SJSA1 (cell line): Measurements from ENCODE around the gene ZFHX3. TPM values are rescaled to one million over a fixed set of nuclear protein-coding genes. Genes with fewer than 3 reads are reported as not detected.

Experiments
- DNase-seq, 2 experiments: peaks; one replicate each; pipeline ENCODE4 v3.0.0-alpha.2; 2015 to 2020; ENCODE audit warnings: low spot score in 2 of 2, low read depth in 1 of 2
- H3K27ac ChIP-seq: fragments of 250-450 bp; sonication (Bioruptor Pico); 2 replicates; pipeline ENCODE4 v1.5.1; 2020; ENCODE audit warnings: mild to moderate bottlenecking, moderate library complexity
- H3K27me3 ChIP-seq: fragments of 250-450 bp; sonication (Bioruptor Pico); replicated peaks from 2 replicates; pipeline ENCODE4 v1.5.1; 2020; ENCODE audit warnings: mild to moderate bottlenecking, moderate library complexity
- H3K36me3 ChIP-seq: fragments of 250-450 bp; sonication (Bioruptor Pico); 2 replicates; pipeline ENCODE4 v1.5.1; 2020; ENCODE audit warnings: mild to moderate bottlenecking
- H3K4me1 ChIP-seq: fragments of 250-450 bp; sonication (Bioruptor Pico); replicated peaks from 2 replicates; pipeline ENCODE4 v1.6.1; 2021; ENCODE audit warnings: mild to moderate bottlenecking
- H3K4me3 ChIP-seq: fragments of 250-450 bp; sonication (Bioruptor Pico); 2 replicates; pipeline ENCODE4 v1.5.1; 2020; ENCODE audit warnings: mild to moderate bottlenecking
- H3K9me3 ChIP-seq: fragments of 250-450 bp; sonication (Bioruptor Pico); replicated peaks from 2 replicates; pipeline ENCODE4 v1.5.1; 2020; ENCODE audit warnings: mild to moderate bottlenecking
- total RNA-seq: library from RNA; depleted of rRNA; stranded (reverse); fragments of >200 nt; shearing (Covaris generic); gene quantifications from 2 replicates; pipeline ENCODE4 v1.2.3, GENCODE V29; 2014

Gene ZFHX3
- total RNA-seq, 1 experiment from 2014 or later, result 2.3 TPM

GRCh38 chr16:73047221-73047535 is 750 bp downstream of the ZFHX3 start:
- Histone ChIP-seq H3K4me1 (peaks cover 63% of the 10 kb centered on the region), H3K4me3 (peak overlapping the region; percentile 73), H3K27ac (peak overlapping the region; percentile 87), H3K9me3 (no peaks in the 10 kb centered on the region), H3K36me3 (0 out of 2 replicates have a peak, but pooled peaks cover 2% of the 10 kb centered on the region), H3K27me3 (no peaks in the 10 kb centered on the region)
- peak in 1 of 2 experiments; percentile 74 for DNase-seq

GRCh38 chr16:73046849-73047214 is 1.1 kb downstream of the ZFHX3 start:
- peak overlapping the region; percentile 73; the same call in 1 of the 2 replicates for H3K4me3 ChIP-seq
- 0 out of 2 replicates have a peak, but pooled peaks cover 3% of the 10 kb centered on the region for H3K36me3 ChIP-seq
- H3K9me3 ChIP-seq, result no peaks in the 10 kb centered on the region
- peaks cover 59% of the 10 kb centered on the region for H3K4me1 ChIP-seq
- H3K27ac ChIP-seq, result peak overlapping the region; percentile 32; the same call in 1 of the 2 replicates
- no peak for DNase-seq
- no peaks in the 10 kb centered on the region for H3K27me3 ChIP-seq

- DNase-seq, result no peak
- Histone ChIP-seq H3K36me3 (0 out of 2 replicates have a peak, but pooled peaks cover 3% of the 10 kb centered on the region), H3K4me3 (no peak overlapping the region), H3K27me3 (no peaks in the 10 kb centered on the region), H3K27ac (no peak overlapping the region), H3K9me3 (no peaks in the 10 kb centered on the region), H3K4me1 (peaks cover 54% of the 10 kb centered on the region)
Measured at GRCh38 chr16:73046202-73046848, 1.6 kb downstream of the ZFHX3 start.

- no peak overlapping the region for H3K4me3 ChIP-seq
Measured at GRCh38 chr16:73043828-73044467, 4.0 kb downstream of the ZFHX3 start.

GRCh38 chr16:73042807-73043206 is 5.1 kb downstream of the ZFHX3 start:
- no peak overlapping the region for H3K27ac ChIP-seq
- no peaks in the 10 kb centered on the region for H3K9me3 ChIP-seq

More at GRCh38 chr16:73043828-73044467, 4.0 kb downstream of the ZFHX3 start:
- Histone ChIP-seq H3K27me3 (no peaks in the 10 kb centered on the region), H3K27ac (no peak overlapping the region), H3K4me1 (peaks cover 39% of the 10 kb centered on the region), H3K36me3 (peaks cover 3% of the 10 kb centered on the region; the same call in 1 of the 2 replicates), H3K9me3 (no peaks in the 10 kb centered on the region)
- no peak for DNase-seq

GRCh38 chr16:73041676-73042075 is 6.3 kb downstream of the ZFHX3 start:
- H3K4me3 ChIP-seq, result no peak overlapping the region
- H3K4me1 ChIP-seq, result peaks cover 28% of the 10 kb centered on the region
- peaks cover 3% of the 10 kb centered on the region; the same call in 1 of the 2 replicates for H3K36me3 ChIP-seq
- H3K27ac ChIP-seq, result no peak overlapping the region
- no peaks in the 10 kb centered on the region for H3K27me3 ChIP-seq
- no peaks in the 10 kb centered on the region for H3K9me3 ChIP-seq
- no peak for DNase-seq

More at GRCh38 chr16:73042807-73043206, 5.1 kb downstream of the ZFHX3 start:
- H3K27me3 ChIP-seq, result no peaks in the 10 kb centered on the region
- no peak overlapping the region for H3K4me3 ChIP-seq
- DNase-seq, result no peak
- H3K36me3 ChIP-seq, result peaks cover 3% of the 10 kb centered on the region; the same call in 1 of the 2 replicates
- peaks cover 31% of the 10 kb centered on the region for H3K4me1 ChIP-seq

- Histone ChIP-seq H3K36me3 (peaks cover 3% of the 10 kb centered on the region; the same call in 1 of the 2 replicates), H3K27me3 (no peaks in the 10 kb centered on the region), H3K27ac (no peak overlapping the region), H3K4me1 (peaks cover 28% of the 10 kb centered on the region), H3K9me3 (no peaks in the 10 kb centered on the region), H3K4me3 (no peak overlapping the region)
- no peak for DNase-seq
Measured at GRCh38 chr16:73040735-73041402, 7.1 kb downstream of the ZFHX3 start.

- H3K27ac ChIP-seq, result no peak overlapping the region
- H3K36me3 ChIP-seq, result peaks cover 3% of the 10 kb centered on the region; the same call in 1 of the 2 replicates
- no peak overlapping the region for H3K4me3 ChIP-seq
- no peaks in the 10 kb centered on the region for H3K27me3 ChIP-seq
- DNase-seq, result no peak
- H3K9me3 ChIP-seq, result no peaks in the 10 kb centered on the region
- peaks cover 27% of the 10 kb centered on the region for H3K4me1 ChIP-seq
Measured at GRCh38 chr16:73040136-73040535, 7.8 kb downstream of the ZFHX3 start.

GRCh38 chr16:73037845-73038570 is 9.9 kb downstream of the ZFHX3 start:
- no peaks in the 10 kb centered on the region for H3K27me3 ChIP-seq
- H3K9me3 ChIP-seq, result no peaks in the 10 kb centered on the region
- H3K4me3 ChIP-seq, result no peak overlapping the region
- no peak for DNase-seq
- H3K4me1 ChIP-seq, result peaks cover 32% of the 10 kb centered on the region
- peaks cover 3% of the 10 kb centered on the region; the same call in 1 of the 2 replicates for H3K36me3 ChIP-seq
- H3K27ac ChIP-seq, result no peak overlapping the region

GRCh38 chr16:73037331-73037745 is 10.6 kb downstream of the ZFHX3 start:
- no peak overlapping the region for H3K4me3 ChIP-seq
- no peaks in the 10 kb centered on the region for H3K27me3 ChIP-seq
- H3K27ac ChIP-seq, result no peak overlapping the region
- H3K36me3 ChIP-seq, result peaks cover 2% of the 10 kb centered on the region; the same call in 1 of the 2 replicates
- peaks cover 37% of the 10 kb centered on the region for H3K4me1 ChIP-seq
- H3K9me3 ChIP-seq, result no peaks in the 10 kb centered on the region
- DNase-seq, result no peak

GRCh38 chr16:73036074-73036826 is 11.7 kb downstream of the ZFHX3 start:
- Histone ChIP-seq H3K27ac (no peak overlapping the region), H3K9me3 (no peaks in the 10 kb centered on the region), H3K36me3 (no peaks in the 10 kb centered on the region; the same call in 1 of the 2 replicates), H3K4me1 (peaks cover 37% of the 10 kb centered on the region), H3K4me3 (no peak overlapping the region), H3K27me3 (no peaks in the 10 kb centered on the region)
- no peak for DNase-seq

- Histone ChIP-seq H3K27ac (no peak overlapping the region), H3K4me1 (peaks cover 37% of the 10 kb centered on the region), H3K4me3 (no peak overlapping the region)
Measured at GRCh38 chr16:73034374-73034773, 13.6 kb downstream of the ZFHX3 start.

More at GRCh38 chr16:73034374-73034773, 13.6 kb downstream of the ZFHX3 start:
- no peak for DNase-seq
- Histone ChIP-seq H3K9me3 (no peaks in the 10 kb centered on the region), H3K27me3 (no peaks in the 10 kb centered on the region), H3K36me3 (no peaks in the 10 kb centered on the region)
